Muscle of leg (tissue), 11 donors: ENCODE measurements around the gene FNDC3B. TPM values are rescaled to one million over a fixed set of nuclear protein-coding genes. Genes with fewer than 3 reads are reported as not detected.

Experiments used
- DNase-seq: peaks from one replicate; pipeline ENCODE4 v3.0.0; 2013
- H3K27ac ChIP-seq: one replicate; pipeline ENCODE4 v1.5.1; 2013; ENCODE audit warnings: mild to moderate bottlenecking, low read length, control low read depth
- H3K27me3 ChIP-seq: one replicate; pipeline ENCODE4 v1.6.1; 2013; ENCODE audit warnings: low read length; ENCODE audit not compliant: control insufficient read depth, insufficient read depth
- H3K36me3 ChIP-seq: one replicate; pipeline ENCODE4 v1.6.1; 2013; ENCODE audit warnings: low read length; ENCODE audit not compliant: control insufficient read depth, insufficient read depth
- H3K4me1 ChIP-seq: one replicate; pipeline ENCODE4 v1.6.1; 2013; ENCODE audit warnings: low read length; ENCODE audit not compliant: control insufficient read depth, insufficient read depth
- H3K4me3 ChIP-seq: one replicate; pipeline ENCODE4 v1.5.1; 2013; ENCODE audit warnings: low read length, control low read depth
- H3K9me3 ChIP-seq: replicated peaks from 2 replicates; pipeline ENCODE4 v1.6.1; 2013; ENCODE audit warnings: low read depth, low read length; ENCODE audit not compliant: control insufficient read depth
- WGBS: methylation state at CpG from one replicate; pipeline ENCODE4 v1.1.5; 2013; ENCODE audit warnings: missing lambda C conversion rate; ENCODE audit not compliant: insufficient coverage; 5-methylcytosine and 5-hydroxymethylcytosine counted together
- polyA plus RNA-seq, 8 donors: library from polyadenylated mRNA; unstranded; fragments of 120-200 nt; gene quantifications; one replicate each; pipeline versions ENCODE4 v1.2.1 to v1.2.3, GENCODE V29; 2013; ENCODE audit warnings: inconsistent platforms in 1 of 8, low replicate concordance in 1 of 8; ENCODE audit not compliant: insufficient read length in 8 of 8, insufficient read depth in 1 of 8
- total RNA-seq: library from RNA; stranded (reverse); fragments of 120-200 nt; gene quantifications from one replicate; pipeline ENCODE4 v1.2.4, GENCODE V29; 2013

Gene FNDC3B
- total and polyA plus RNA-seq, 9 donors: 35.1 to 98.8 (median 58.3) TPM

GRCh38 chr3:172203522-172204258, 164.3 kb downstream of the FNDC3B start:
- 54% methylated on average over 6 of the region's 9 CpGs for WGBS
- DNase-seq: peak; percentile 64
- Histone ChIP-seq H3K4me1 (peaks cover 25% of the 10 kb centered on the region), H3K27me3 (no peaks in the 10 kb centered on the region), H3K9me3 (no peaks in the 10 kb centered on the region), H3K4me3 (no peak overlapping the region), H3K36me3 (no peaks in the 10 kb centered on the region), H3K27ac (peak overlapping the region; percentile 97)

- Histone ChIP-seq H3K4me1 (peaks cover 35% of the 10 kb centered on the region), H3K27ac (no peak overlapping the region)
- WGBS: 92% methylated on average over 2 of the region's 5 CpGs
Measured at GRCh38 chr3:172204716-172205115, 165.3 kb downstream of the FNDC3B start.

DNA sequence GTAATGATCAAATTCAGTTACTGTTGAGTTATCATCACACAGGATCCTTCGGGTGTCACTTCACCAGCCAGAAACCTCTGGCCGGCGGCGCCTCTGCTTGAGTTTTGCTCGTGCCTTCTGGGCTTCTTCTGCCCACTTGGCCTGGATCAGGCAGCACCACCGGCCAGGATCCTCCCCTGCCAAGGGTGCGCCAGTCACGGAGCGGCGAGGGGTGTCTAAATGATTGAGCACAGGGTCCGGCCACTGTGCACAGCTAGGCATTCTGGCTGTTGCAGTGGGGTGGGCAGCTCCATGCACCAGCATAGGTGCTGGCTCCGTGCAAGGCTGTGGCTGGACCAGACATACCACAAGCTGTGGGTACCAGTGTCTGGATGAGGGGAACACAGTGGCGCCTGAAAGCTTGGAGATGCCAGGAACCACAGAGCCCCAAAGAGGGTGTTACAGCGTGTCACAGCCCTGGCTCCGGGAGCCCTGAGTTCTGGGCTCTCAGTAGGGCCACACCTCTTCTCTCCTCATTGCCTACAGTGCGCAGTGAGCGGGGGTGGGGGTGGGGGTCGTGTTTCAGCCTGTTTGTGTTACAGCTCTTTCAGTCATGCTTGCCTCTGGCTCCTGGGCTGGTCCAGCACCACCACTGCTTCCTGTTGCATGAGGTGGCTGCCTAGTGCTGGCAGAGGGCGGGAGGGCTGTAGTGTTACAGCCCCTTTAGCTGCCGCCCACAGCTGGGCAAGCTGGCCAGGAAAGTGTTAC, 169.4 kb downstream of the FNDC3B start:
- Histone ChIP-seq H3K27ac (peak overlapping the region; percentile 49), H3K36me3 (peaks cover 8% of the 10 kb centered on the region), H3K4me1 (peaks cover 23% of the 10 kb centered on the region), H3K4me3 (no peak overlapping the region), H3K9me3 (no peaks in the 10 kb centered on the region), H3K27me3 (no peaks in the 10 kb centered on the region)
- no peak for DNase-seq
- WGBS: 80% methylated on average over 13 of the region's 20 CpGs

More at GRCh38 chr3:172204716-172205115, 165.3 kb downstream of the FNDC3B start:
- Histone ChIP-seq H3K27me3 (no peaks in the 10 kb centered on the region), H3K9me3 (no peaks in the 10 kb centered on the region), H3K36me3 (peaks cover 8% of the 10 kb centered on the region), H3K4me3 (no peak overlapping the region)
- DNase-seq: no peak

- Histone ChIP-seq H3K9me3 (no peaks in the 10 kb centered on the region), H3K36me3 (peaks cover 8% of the 10 kb centered on the region), H3K27me3 (no peaks in the 10 kb centered on the region), H3K27ac (peak overlapping the region; percentile 49), H3K4me3 (no peak overlapping the region), H3K4me1 (peaks cover 22% of the 10 kb centered on the region)
- WGBS: 74% methylated on average over 23 of the region's 28 CpGs
- peak; percentile 72 for DNase-seq
Measured at GRCh38 chr3:172209333-172210321, 170.2 kb downstream of the FNDC3B start.

GRCh38 chr3:172210355-172210754, 171.0 kb downstream of the FNDC3B start:
- Histone ChIP-seq H3K4me3 (no peak overlapping the region), H3K9me3 (no peaks in the 10 kb centered on the region), H3K27ac (peak overlapping the region; percentile 49), H3K36me3 (peaks cover 8% of the 10 kb centered on the region), H3K27me3 (no peaks in the 10 kb centered on the region), H3K4me1 (peaks cover 22% of the 10 kb centered on the region)
- no CpG with 5 or more reads among the region's 4 CpGs for WGBS
- no peak for DNase-seq

- WGBS: no CpG with 5 or more reads among the region's 2 CpGs
- no peak overlapping the region for H3K4me3 ChIP-seq
- H3K4me1 ChIP-seq: peaks cover 22% of the 10 kb centered on the region
- H3K9me3 ChIP-seq: no peaks in the 10 kb centered on the region
- DNase-seq: no peak
- no peaks in the 10 kb centered on the region for H3K27me3 ChIP-seq
- peaks cover 8% of the 10 kb centered on the region for H3K36me3 ChIP-seq
- no peak overlapping the region for H3K27ac ChIP-seq
Measured at GRCh38 chr3:172211123-172211522, 171.7 kb downstream of the FNDC3B start.

DNA sequence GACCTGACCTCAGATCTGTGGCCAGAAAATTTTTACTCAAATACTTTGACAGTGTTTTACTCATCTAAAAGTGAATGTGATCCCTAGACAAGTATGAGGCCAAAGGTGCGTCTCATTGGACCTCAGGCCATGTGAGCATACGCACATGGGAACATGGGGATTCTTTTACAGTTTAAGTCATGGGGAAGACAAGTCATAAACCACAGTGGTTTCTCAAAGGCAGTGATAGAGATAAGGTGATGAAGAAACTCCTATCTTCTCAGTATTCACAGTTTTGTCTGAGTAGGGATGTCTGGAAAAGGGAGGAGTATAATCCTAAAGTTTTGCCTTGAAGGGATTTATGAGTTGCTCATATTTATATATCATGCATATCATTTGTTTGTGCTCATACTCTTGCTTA, 173.8 kb downstream of the FNDC3B start:
- Histone ChIP-seq H3K36me3 (peaks cover 8% of the 10 kb centered on the region), H3K4me3 (no peak overlapping the region), H3K4me1 (peaks cover 32% of the 10 kb centered on the region), H3K9me3 (no peaks in the 10 kb centered on the region), H3K27ac (no peak overlapping the region), H3K27me3 (no peaks in the 10 kb centered on the region)
- no CpG with 5 or more reads among the region's 2 CpGs for WGBS
- DNase-seq: no peak

DNA sequence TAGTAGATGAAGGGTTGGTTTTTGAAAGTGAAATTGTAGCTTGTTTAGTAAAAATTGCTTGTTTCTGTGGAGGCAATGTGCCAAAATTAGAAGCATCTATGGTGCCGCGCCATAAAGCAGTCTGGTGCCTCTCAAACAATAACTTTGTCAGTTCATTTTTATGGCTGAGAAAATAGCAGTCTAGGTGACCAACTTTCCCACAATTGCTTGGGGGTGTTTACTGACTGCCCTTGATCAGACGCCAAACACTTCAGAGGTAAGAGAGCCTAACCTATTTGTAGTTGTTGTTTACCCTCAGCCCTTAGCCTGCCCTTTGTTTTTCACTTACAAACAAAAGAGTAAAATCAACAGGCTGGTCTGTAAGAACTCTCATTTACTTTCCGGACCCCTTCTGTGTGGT, 174.5 kb downstream of the FNDC3B start:
- Histone ChIP-seq H3K27me3 (no peaks in the 10 kb centered on the region), H3K4me1 (peaks cover 32% of the 10 kb centered on the region), H3K27ac (no peak overlapping the region), H3K36me3 (peaks cover 8% of the 10 kb centered on the region), H3K4me3 (no peak overlapping the region), H3K9me3 (no peaks in the 10 kb centered on the region)
- WGBS: no CpG with 5 or more reads among the region's 4 CpGs
- no peak for DNase-seq

DNA sequence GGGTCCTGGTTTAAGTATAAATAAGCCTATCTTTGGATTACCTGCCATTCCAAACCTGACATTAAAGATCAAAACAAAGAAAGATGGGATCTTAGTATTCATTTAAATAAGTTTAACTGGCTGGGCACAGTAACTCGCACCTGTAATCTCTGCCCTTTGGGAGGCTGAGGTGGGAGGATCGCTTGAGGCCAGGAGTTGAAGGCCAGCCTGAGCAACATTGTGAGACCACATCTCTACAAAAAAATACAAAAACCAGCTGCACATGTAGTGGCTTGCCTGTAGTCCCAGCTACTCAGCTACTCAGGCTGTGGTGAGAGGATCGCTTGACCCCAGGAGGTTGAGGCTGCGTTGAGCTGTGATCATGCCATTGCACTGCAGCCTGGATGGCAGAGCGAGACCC, 176.9 kb downstream of the FNDC3B start:
- Histone ChIP-seq H3K4me1 (peaks cover 21% of the 10 kb centered on the region), H3K9me3 (no peaks in the 10 kb centered on the region), H3K27me3 (no peaks in the 10 kb centered on the region), H3K27ac (no peak overlapping the region), H3K4me3 (no peak overlapping the region), H3K36me3 (no peaks in the 10 kb centered on the region)
- 95% methylated on average over 3 of the region's 5 CpGs for WGBS
- DNase-seq: no peak
